ENCODE data around the gene MAGI1. TPM values are rescaled to one million over a fixed set of nuclear protein-coding genes. Genes with fewer than 3 reads are reported as not detected.
A peak's percentile ranks its signal among the peaks of the same experiment; 100 is the strongest.

MAGI1 gene
- total RNA-seq, 1 experiment from 2014 or later, result 58.2 TPM

DNA sequence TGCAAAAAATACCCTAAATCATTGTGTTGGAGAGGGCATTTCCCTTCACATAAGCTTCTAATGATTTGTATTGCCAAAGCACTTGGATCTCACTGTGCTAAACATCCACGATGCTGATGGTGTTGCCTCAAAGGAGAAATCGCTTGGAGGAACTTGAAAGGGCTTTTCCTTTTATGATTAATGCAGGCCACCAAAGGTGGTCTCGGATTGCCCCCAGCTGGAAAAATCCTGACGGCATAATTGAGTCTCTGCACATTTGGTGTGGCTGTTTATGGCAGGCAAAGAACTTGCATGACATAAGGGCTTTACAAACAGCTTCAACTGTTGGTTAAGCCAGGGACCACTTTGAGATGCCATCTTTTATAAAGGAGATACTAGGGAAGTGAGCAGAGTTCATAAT is 687.0 kb downstream of the MAGI1 start:
- ATAC-seq (no peak), DNase-seq (ENCODE audit: low spot score) (no peak)
- H3K36me3 Mint-ChIP-seq, result no peaks in the 10 kb centered on the region
- ChIA-PET CTCF (interaction anchor here (1.4 kb wide), 1 partner anchor 10 kb away, joined by 5 read pairs; no protein-coding TSS in a partner anchor), POLR2A (no interaction called here)
- TF ChIP-seq, protein P1, sequence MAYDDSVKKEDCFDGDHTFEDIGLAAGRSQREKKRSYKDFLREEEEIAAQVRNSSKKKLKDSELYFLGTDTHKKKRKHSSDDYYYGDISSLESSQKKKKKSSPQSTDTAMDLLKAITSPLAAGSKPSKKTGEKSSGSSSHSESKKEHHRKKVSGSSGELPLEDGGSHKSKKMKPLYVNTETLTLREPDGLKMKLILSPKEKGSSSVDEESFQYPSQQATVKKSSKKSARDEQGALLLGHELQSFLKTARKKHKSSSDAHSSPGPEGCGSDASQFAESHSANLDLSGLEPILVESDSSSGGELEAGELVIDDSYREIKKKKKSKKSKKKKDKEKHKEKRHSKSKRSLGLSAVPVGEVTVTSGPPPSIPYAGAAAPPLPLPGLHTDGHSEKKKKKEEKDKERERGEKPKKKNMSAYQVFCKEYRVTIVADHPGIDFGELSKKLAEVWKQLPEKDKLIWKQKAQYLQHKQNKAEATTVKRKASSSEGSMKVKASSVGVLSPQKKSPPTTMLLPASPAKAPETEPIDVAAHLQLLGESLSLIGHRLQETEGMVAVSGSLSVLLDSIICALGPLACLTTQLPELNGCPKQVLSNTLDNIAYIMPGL (CRISPR knock-in tag; IDR thresholded peaks at IDR 0.05), result no peak
- TF ChIP-seq NR2C2 (CRISPR knock-in tag; IDR thresholded peaks at IDR 0.05) (no peak), TP53 (CRISPR knock-in tag; IDR thresholded peaks at IDR 0.05) (no peak), TEAD1 (CRISPR knock-in tag; IDR thresholded peaks at IDR 0.05) (no peak), RORB (CRISPR knock-in tag; IDR thresholded peaks at IDR 0.05) (no peak), KAT7 (CRISPR knock-in tag; IDR thresholded peaks at IDR 0.05; ENCODE audit: borderline replicate concordance) (no peak), ZBTB21 (CRISPR knock-in tag; IDR thresholded peaks at IDR 0.05; ENCODE audit: borderline replicate concordance) (no peak)
- TF ChIP-seq, protein P2, sequence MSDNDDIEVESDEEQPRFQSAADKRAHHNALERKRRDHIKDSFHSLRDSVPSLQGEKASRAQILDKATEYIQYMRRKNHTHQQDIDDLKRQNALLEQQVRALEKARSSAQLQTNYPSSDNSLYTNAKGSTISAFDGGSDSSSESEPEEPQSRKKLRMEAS (CRISPR knock-in tag; IDR thresholded peaks at IDR 0.05), result no peak
- TF ChIP-seq, protein P3, sequence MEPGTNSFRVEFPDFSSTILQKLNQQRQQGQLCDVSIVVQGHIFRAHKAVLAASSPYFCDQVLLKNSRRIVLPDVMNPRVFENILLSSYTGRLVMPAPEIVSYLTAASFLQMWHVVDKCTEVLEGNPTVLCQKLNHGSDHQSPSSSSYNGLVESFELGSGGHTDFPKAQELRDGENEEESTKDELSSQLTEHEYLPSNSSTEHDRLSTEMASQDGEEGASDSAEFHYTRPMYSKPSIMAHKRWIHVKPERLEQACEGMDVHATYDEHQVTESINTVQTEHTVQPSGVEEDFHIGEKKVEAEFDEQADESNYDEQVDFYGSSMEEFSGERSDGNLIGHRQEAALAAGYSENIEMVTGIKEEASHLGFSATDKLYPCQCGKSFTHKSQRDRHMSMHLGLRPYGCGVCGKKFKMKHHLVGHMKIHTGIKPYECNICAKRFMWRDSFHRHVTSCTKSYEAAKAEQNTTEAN (CRISPR knock-in tag; IDR thresholded peaks at IDR 0.05), result no peak
- peak overlapping the region; percentile 13; the same call in 1 of the 2 replicates for H3K27ac Mint-ChIP-seq
- H3K4me3 Mint-ChIP-seq, result no peak overlapping the region
- H3K4me1 Mint-ChIP-seq, result peaks cover 45% of the 10 kb centered on the region
- no peaks in the 10 kb centered on the region for H3K9me3 Mint-ChIP-seq
- no peaks in the 10 kb centered on the region for H3K27me3 Mint-ChIP-seq (ENCODE audit: low read depth)

DNA sequence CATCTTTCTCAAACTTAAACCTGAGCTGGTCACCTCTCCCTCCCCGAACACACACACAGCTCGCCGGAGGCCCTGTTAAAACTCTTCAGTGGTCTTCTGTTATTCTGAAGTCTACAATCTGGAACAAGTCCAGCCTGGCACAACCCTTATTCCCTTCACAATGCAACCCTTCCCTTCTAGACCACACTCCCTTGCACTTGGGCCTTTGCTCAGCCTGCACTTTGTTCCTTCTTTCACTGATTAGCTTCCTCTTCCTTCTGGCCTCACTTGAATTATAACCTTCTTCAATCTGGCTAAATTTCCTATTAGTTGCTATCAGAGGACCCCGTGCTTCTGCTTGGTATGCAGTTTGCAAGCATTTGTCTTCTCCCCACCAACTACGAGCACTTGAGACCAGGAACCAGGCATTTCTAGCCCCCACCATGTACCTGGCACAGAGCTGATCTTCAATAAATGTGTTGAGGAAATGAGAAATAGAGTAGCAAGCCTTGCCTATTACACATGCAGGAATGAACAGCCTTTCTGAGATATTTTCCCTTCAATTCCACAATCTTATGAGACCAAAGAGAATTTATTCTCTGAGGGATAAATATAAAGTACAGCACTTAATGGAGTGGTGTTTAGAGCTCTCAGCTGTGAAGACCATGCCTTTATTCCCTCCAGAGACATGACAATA is 687.8 kb downstream of the MAGI1 start:
- H3K4me1 Mint-ChIP-seq, result peaks cover 45% of the 10 kb centered on the region
- DNase-seq (ENCODE audit: low spot score) (no peak), ATAC-seq (no peak)
- H3K27me3 Mint-ChIP-seq (ENCODE audit: low read depth), result no peaks in the 10 kb centered on the region
- H3K4me3 Mint-ChIP-seq, result no peak overlapping the region
- POLR2A ChIA-PET, result no interaction called here
- H3K36me3 Mint-ChIP-seq, result no peaks in the 10 kb centered on the region
- no peaks in the 10 kb centered on the region for H3K9me3 Mint-ChIP-seq
- TF ChIP-seq OVOL2 (CRISPR knock-in tag; IDR thresholded peaks at IDR 0.05; ENCODE audit: borderline replicate concordance) (no peak), ZNF671 (CRISPR knock-in tag; IDR thresholded peaks at IDR 0.05) (no peak)
- TF ChIP-seq, protein P4, sequence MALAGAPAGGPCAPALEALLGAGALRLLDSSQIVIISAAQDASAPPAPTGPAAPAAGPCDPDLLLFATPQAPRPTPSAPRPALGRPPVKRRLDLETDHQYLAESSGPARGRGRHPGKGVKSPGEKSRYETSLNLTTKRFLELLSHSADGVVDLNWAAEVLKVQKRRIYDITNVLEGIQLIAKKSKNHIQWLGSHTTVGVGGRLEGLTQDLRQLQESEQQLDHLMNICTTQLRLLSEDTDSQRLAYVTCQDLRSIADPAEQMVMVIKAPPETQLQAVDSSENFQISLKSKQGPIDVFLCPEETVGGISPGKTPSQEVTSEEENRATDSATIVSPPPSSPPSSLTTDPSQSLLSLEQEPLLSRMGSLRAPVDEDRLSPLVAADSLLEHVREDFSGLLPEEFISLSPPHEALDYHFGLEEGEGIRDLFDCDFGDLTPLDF (CRISPR knock-in tag; IDR thresholded peaks at IDR 0.05), result no peak
- TF ChIP-seq, protein P5, sequence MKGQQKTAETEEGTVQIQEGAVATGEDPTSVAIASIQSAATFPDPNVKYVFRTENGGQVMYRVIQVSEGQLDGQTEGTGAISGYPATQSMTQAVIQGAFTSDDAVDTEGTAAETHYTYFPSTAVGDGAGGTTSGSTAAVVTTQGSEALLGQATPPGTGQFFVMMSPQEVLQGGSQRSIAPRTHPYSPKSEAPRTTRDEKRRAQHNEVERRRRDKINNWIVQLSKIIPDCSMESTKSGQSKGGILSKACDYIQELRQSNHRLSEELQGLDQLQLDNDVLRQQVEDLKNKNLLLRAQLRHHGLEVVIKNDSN (CRISPR knock-in tag; IDR thresholded peaks at IDR 0.05), result no peak
- TF ChIP-seq, protein P3 (CRISPR knock-in tag; IDR thresholded peaks at IDR 0.05), result no peak
- TF ChIP-seq, protein P1 (CRISPR knock-in tag; IDR thresholded peaks at IDR 0.05), result no peak
- CTCF ChIA-PET, result interaction anchor here (1.4 to 1.6 kb wide), 2 partner anchors 9 to 16 kb away, joined by 4 to 5 read pairs; no protein-coding TSS in a partner anchor
- no peak overlapping the region for H3K27ac Mint-ChIP-seq

Measured in WTC11 (cell line).